K562 (cell line): ENCODE data around the gene TSEN34. TPM values are rescaled to one million over a fixed set of nuclear protein-coding genes. Genes with fewer than 3 reads are reported as not detected.

ENCODE experiments used
- ADNP ChIP-seq: fragments of 200-800 bp; sonication (Bioruptor generic); IDR thresholded peaks from 2 replicates; pipeline ENCODE4 v1.6.1; 2016; ENCODE audit warnings: missing genetic modification characterization, missing compliant biosample characterization
- HNRNPK ChIP-seq: fragments of 200-400 bp; formaldehyde crosslinking; IDR thresholded peaks from one replicate; pipeline ENCODE4 v1.6.1; 2018; ENCODE audit warnings: mild to moderate bottlenecking, low read depth, low read length; ENCODE audit not compliant: poor library complexity, severe bottlenecking
- NFIX ChIP-seq: fragments of 250-450 bp; sonication (Bioruptor Pico); IDR thresholded peaks from 2 replicates; pipeline ENCODE4 v1.4.0; 2020; ENCODE audit warnings: low read depth, mild to moderate bottlenecking, moderate library complexity
- RB1 ChIP-seq: fragments of 450-650 bp; IDR thresholded peaks from 2 replicates; pipeline ENCODE4 v1.6.1; 2017; ENCODE audit warnings: low read depth, mild to moderate bottlenecking
- TRIM25 ChIP-seq: fragments of 450-650 bp; IDR thresholded peaks from 2 replicates; pipeline ENCODE4 v1.7.0; 2016; ENCODE audit warnings: borderline replicate concordance
- ZBTB11 ChIP-seq, 3 experiments: fragments of 200-800 bp in 1 of 3; fragments of 250-450 bp in 1 of 3; fragments of 450-650 bp in 1 of 3; sonication (Bioruptor Pico) in 1 of 3; sonication (Bioruptor generic) in 1 of 3; formaldehyde crosslinking in 1 of 3; IDR thresholded peaks; 2 replicates each; pipeline versions ENCODE4 v1.6.1 to v1.8.0; 2016 to 2022; ENCODE audit warnings: mild to moderate bottlenecking in 2 of 3, missing genetic modification characterization in 2 of 3, missing compliant biosample characterization in 1 of 3, moderate library complexity in 1 of 3
- ZNF589 ChIP-seq: fragments of 200-800 bp; sonication (Bioruptor generic); IDR thresholded peaks from 2 replicates; pipeline ENCODE4 v1.6.1; 2016; ENCODE audit warnings: low read depth, missing genetic modification characterization, missing compliant biosample characterization
- ZNF668 ChIP-seq: fragments of 250-450 bp; sonication (Bioruptor Pico); IDR thresholded peaks from 2 replicates; pipeline ENCODE4 v1.8.0; 2022; ENCODE audit warnings: mild to moderate bottlenecking, inconsistent platforms
- polyA plus RNA-seq, 8 experiments: library from polyadenylated mRNA; depleted of rRNA in 4 of 8; stranded (reverse) in 5 of 8; unstranded in 3 of 8; fragments of >200 nt; fragmentation: Nextera tagmentation in 2 of 8; fragmentation: Illumina TruSeq in 1 of 8; extraction: Ambion mirVana in 2 of 8; extraction: Trizol in 1 of 8; gene quantifications; 2 replicates each; pipeline versions ENCODE4 v1.2.1 to v1.2.3, GENCODE V29; 2011 to 2014; ENCODE audit warnings: inconsistent platforms in 1 of 8, missing spikeins in 1 of 8
- total RNA-seq, 7 experiments: library from RNA; depleted of rRNA in 6 of 7; stranded (reverse); fragments of >200 nt in 6 of 7; fragmentation: Illumina TruSeq in 2 of 7; extraction: Trizol in 2 of 7; gene quantifications; 2 replicates each; pipeline versions ENCODE4 v1.2.1 to v1.2.3, GENCODE V29; 2011 to 2021; ENCODE audit warnings: low replicate concordance in 1 of 7
- TF ChIP-seq, protein P1 (sequence below): fragments of 450-650 bp; IDR thresholded peaks from 2 replicates; pipeline ENCODE4 v1.6.1; 2018; ENCODE audit warnings: mild to moderate bottlenecking, low read depth; ENCODE audit not compliant: partially characterized antibody
- TF ChIP-seq, protein P2 (sequence below): fragments of 250-450 bp; sonication (Bioruptor Pico); IDR thresholded peaks from 2 replicates; pipeline ENCODE4 v1.4.0; 2020; ENCODE audit warnings: mild to moderate bottlenecking, moderate library complexity

The TSEN34 gene
- total and polyA plus RNA-seq, 9 of the 15 experiments (the other 6 are each of a cell fraction or from before 2014, with no cell fraction given): 3.1 to 57.6 (median 29.5) TPM

GRCh38 chr19:54201172-54201701 lies 10.1 kb downstream of the TSEN34 start (continued):
- TF ChIP-seq, protein P1, sequence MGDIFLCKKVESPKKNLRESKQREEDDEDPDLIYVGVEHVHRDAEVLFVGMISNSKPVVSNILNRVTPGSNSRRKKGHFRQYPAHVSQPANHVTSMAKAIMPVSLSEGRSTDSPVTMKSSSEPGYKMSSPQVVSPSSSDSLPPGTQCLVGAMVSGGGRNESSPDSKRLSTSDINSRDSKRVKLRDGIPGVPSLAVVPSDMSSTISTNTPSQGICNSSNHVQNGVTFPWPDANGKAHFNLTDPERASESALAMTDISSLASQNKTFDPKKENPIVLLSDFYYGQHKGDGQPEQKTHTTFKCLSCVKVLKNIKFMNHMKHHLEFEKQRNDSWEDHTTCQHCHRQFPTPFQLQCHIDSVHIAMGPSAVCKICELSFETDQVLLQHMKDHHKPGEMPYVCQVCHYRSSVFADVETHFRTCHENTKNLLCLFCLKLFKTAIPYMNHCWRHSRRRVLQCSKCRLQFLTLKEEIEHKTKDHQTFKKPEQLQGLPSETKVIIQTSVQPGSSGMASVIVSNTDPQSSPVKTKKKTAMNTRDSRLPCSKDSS: no peak
- peak in 1 of 3 experiments; percentile 3; a peak in 1 of 6 replicates for TF ChIP-seq ZBTB11 (CRISPR knock-in tag; IDR thresholded peaks at IDR 0.05)
- no peak for TF ChIP-seq RB1
- TF ChIP-seq HNRNPK: no peak
- TF ChIP-seq ADNP (tag): no peak
- 0 out of 2 replicates have a peak, but pooled peaks have one; percentile 46 for TF ChIP-seq ZNF589 (CRISPR knock-in tag)
- no peak for TF ChIP-seq ZNF668
- TF ChIP-seq, protein P2, sequence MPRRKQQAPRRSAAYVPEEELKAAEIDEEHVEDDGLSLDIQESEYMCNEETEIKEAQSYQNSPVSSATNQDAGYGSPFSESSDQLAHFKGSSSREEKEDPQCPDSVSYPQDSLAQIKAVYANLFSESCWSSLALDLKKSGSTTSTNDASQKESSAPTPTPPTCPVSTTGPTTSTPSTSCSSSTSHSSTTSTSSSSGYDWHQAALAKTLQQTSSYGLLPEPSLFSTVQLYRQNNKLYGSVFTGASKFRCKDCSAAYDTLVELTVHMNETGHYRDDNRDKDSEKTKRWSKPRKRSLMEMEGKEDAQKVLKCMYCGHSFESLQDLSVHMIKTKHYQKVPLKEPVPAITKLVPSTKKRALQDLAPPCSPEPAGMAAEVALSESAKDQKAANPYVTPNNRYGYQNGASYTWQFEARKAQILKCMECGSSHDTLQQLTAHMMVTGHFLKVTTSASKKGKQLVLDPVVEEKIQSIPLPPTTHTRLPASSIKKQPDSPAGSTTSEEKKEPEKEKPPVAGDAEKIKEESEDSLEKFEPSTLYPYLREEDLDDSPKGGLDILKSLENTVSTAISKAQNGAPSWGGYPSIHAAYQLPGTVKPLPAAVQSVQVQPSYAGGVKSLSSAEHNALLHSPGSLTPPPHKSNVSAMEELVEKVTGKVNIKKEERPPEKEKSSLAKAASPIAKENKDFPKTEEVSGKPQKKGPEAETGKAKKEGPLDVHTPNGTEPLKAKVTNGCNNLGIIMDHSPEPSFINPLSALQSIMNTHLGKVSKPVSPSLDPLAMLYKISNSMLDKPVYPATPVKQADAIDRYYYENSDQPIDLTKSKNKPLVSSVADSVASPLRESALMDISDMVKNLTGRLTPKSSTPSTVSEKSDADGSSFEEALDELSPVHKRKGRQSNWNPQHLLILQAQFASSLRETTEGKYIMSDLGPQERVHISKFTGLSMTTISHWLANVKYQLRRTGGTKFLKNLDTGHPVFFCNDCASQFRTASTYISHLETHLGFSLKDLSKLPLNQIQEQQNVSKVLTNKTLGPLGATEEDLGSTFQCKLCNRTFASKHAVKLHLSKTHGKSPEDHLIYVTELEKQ (CRISPR knock-in tag): no peak
- TF ChIP-seq TRIM25: peak; percentile 81; the same call in 1 of the 2 replicates
- no peak for TF ChIP-seq NFIX (CRISPR knock-in tag)
